GM04503 (cell line): ENCODE results near the gene MRPL22.
A peak's percentile ranks its signal among the peaks of the same experiment; 100 is the strongest.
"Not testable (repeated sequence)": the region's sequence is repeated elsewhere in the genome, so short reads cannot be mapped to it uniquely, and the experiment has no call there.

ENCODE experiments used
- DNase-seq: peaks from one replicate; pipeline ENCODE4 v3.0.0-alpha.2; 2012; ENCODE audit warnings: low read depth

The MRPL22 gene

GRCh38 chr5:154940772-154941620, at the start of gene MRPL22:
Gene MRPL22 (plus strand): TSS chr5:154941073. CDS start chr5:154941111, 38 bp downstream.
- DNase-seq, result peak; percentile 56

DNA sequence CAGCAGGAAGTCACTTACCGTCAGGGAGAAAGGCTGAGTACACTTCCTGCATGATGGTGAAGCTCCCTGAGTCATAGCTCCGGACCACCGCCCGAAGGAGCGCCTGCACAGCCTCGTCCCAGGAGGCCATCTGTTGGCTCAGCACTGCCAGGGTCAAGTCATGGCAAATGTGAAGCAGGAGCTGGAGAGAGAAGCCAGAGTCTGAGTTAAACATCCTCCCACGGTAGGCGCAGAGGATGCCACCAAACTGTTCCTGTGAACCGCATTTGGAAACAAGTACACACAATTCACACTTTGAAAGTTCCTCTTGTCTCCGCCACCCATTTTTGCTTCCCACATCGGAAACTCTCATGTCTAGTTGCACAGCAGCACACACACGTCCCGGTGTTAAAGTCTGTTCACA, 48.5 kb upstream of the MRPL22 start:
- DNase-seq, result no peak

GRCh38 chr5:154893381-154893780, 47.5 kb upstream of the MRPL22 start:
- no peak for DNase-seq

DNA sequence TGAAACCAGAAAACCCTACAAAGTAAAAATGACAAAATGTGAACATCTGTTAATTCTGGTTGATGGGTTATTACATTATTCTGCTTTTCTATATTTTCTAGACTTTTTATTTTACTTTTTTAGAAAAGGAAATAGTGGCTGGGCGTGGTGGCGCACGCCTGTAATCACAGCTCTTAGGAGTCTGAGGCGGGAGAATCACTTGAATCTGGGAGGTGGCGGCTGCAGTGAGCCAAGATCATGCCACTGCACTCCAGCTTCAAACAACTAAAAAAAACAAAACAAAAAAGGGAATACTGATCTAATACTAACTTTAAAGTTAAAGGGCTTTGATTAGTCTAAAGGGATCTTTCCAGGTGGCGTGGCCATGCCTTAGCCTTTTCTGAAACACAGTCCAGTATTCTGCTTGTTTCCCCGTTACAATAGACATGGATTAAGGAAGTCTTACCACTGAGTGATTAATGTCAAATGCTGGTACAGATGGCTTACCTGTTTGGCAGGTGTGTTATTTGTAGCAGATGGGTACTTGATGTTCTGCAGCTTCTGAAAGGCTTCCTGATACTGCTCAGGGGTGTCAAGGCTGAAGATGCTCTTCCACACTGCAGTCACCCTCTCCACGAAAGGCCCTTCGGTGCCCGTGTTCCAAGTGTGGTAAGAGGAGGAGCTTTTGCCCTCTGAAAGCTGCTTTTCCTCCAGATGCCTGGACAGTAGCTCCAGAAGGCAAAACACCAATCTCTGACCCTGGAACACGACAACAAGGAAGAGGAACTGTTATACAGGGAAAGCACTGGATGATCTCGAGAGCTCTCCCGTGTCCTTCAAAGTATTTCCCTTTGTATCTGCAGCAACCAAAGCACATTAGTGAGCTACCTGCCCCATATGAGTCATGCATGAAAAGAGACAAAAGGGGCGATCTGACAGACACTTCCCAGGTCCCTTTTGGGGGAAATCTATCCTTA, 45.0 kb upstream of the MRPL22 start:
- no peak for DNase-seq

GRCh38 chr5:154896562-154897165, 44.2 kb upstream of the MRPL22 start:
- no peak for DNase-seq

DNA sequence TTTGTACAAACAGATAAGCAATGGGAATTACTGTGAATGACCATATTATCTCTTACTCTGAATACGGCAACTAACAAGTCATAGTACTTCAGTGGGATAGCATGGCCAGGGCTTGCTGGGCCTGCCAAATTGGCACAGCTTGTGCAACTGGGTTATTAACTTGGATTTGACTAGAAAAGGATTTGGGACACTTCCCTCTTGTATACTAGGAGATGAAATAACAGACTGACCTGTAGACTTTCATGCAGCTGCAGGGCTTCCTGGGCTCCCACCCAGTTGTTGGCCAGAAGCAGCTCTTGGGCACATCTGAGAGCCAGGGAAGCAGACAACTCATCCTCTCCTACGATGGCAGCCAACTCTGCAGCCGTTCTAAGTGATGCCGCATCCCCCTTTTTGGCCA, 42.7 kb upstream of the MRPL22 start:
- no peak for DNase-seq

DNA sequence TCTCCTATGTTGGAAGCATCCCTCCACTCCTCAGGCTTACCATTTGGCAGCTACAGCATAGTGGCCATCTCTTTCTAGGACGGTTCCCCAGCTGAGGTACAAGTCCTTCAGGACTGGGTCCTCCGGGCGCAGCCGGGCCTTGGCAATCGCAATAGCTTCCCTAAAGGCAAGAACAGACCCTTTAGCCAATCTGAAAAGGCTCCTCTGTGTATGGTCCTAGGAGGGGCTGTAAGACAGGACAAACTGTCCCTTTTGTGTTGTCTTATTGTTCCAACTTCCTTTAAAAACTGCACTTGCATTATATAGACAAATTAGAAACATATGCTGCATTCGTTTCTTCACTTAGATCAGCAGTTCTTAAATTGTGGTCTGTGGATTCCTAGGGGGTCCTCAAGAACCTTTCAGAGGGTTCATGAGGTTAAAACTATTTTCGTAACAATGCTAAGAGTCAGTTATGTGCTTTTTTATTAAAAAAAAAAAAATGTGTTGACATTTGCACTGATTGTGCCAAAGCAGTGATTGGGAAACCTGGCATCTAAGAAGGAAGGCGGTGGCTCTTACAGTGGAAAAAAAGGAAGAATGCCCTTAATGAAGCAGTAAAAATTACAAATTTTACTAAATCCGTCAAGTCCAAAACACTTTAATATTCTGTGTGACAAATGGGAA, 41.6 kb upstream of the MRPL22 start:
- no peak for DNase-seq

GRCh38 chr5:154900066-154900465, 40.8 kb upstream of the MRPL22 start:
- no peak for DNase-seq

DNA sequence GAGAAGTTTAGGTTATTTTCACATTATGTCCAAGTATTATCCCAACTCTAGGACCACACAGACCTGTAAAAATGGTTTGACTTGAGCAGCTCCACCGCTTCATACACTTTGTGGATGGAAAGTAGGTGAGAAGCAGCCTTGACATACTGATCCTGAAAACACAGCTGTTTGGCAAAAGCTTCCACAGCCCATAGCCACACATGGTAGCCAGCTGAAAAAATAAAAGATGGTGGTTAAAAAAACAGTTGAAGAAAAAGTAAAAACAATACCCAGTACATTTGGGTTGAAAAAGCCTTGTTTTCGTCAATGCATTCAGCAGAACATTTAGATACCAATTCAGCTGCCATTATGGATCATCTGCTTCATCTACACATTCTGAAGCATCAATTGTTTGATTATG, 39.6 kb upstream of the MRPL22 start:
- no peak for DNase-seq

GRCh38 chr5:154901913-154902312, 39.0 kb upstream of the MRPL22 start:
- no peak for DNase-seq

DNA sequence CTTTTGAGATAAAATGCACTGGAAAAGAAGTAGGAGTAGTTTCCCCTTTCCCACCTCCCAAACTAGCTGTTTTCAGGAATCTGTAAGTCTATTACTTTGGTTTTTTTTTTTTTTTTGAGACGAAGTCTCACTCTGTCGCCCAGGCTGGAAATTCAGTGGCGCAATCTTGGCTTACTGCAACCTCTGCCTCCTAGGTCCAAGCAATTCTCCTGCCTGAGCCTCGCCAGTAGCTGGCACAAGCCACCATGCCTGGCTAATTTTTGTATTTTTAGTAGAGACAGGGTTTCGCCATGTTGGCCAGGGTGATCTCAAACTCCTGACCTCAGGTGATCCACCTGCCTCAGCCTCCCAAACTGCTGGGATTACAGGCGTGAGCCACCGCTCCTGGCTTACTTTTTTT, 35.3 kb upstream of the MRPL22 start:
- DNase-seq, result not testable (repeated sequence)

GRCh38 chr5:154916874-154917273, 24.0 kb upstream of the MRPL22 start:
- no peak for DNase-seq

DNA sequence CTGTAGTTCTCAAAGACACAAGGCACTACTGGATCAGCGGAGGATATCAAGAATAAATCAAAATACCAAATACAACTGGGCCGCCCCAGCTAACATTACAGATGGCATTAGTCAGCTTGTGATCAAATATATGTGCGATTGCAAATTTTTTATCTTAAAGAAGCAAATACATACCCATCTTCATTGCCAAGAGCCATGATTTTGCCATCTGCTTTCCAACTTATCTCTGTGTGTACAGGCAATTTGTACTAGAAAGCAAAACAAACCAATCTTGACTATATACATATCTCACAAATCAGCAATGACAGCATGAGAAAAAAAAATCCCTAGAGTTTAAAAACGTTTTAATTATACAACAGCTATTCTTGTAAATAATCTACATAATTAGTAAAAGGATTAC, 23.1 kb upstream of the MRPL22 start:
- DNase-seq, result no peak

DNA sequence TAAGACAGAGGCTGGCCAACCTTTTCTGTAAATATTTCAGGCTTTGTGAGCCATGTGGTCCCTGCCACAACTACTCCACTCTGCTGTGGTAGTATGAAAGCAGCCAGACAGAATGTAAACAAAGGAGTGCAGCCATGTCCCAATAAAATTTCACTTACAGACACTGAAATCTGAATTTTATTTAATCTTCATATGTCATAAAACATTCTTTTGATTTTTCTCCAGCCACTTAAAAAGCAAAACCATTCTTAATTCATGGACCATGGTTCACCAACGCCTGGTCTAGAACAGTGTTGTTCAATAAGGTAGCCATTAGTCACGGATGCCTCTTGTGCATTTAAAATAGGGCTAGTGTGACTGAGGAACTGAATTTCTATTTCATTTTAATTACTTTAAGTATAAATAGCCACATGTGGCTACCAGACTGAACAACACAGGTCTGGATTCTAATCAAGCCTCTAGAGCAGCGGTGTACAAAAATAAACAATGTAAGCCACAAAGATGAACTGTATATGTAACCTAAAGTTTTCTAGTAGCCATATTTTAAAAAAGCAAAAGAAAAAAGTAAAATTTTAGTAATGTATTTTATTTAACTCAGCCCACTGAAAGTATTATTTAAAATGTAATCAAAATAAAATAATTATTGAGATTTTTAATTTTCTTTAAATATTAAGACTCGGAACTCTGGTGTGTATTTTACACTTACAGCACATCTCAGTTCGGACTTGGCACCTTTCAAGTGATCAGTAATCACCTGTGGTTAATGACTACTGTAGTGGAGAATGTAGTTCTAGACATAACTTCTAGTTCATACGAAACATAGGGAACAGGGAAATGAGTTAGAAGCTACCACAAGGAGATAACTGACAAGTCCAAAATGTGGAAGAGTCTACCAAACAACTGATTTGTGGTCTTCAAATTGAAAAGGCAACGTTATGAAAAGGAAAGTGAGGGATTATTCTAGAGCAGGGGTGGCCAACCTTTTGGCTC, 17.1 kb upstream of the MRPL22 start:
- DNase-seq, result peak; percentile 42

DNA sequence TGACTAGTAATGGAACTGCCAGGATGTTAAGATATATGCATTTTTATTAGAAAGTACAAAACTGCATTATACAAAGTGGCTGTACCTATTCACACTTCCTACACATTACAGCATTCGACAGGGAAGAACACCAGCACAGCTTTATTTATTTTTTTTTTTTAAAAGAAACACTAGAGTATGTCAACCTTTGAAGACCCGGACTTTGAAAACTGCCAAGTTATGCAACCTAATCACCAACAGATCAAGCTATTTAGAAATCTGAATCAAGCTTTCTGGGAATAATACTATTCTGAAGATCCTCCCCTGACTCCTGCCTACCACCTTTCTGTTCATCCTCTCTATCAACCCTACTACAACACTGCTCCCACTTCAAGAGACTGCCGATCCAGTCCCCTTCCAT, 7.3 kb upstream of the MRPL22 start:
- DNase-seq, result no peak

DNA sequence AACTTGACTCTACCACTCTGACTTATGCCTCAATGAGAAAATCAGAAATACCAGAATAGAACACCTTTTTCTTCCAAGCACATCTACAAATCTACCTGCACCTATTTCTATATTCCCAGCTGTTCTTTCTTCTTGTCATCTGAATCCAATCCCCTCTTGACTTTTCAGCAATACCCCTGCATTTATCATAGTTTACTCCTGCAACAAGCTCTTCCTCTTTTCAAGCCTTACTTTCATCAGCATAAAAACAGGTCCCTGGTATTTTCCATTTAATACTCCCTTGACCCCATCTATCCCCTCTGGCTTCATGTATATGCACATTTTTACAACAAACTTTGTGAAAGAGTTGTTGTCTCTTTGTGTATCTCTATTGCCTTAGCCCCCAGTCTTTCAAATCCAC, 6.0 kb upstream of the MRPL22 start:
- DNase-seq, result no peak

- DNase-seq, result no peak
Measured at GRCh38 chr5:154937186-154937717, 3.6 kb upstream of the MRPL22 start.

- DNase-seq, result peak; percentile 21
Measured at GRCh38 chr5:154937718-154938466, 3.0 kb upstream of the MRPL22 start, which contains the start of gene GEMIN5. Gene GEMIN5 (minus strand): TSS chr5:154938211. CDS start chr5:154938133, 78 bp downstream.

- not testable (repeated sequence) for DNase-seq
Measured at GRCh38 chr5:154939387-154939786, 1.5 kb upstream of the MRPL22 start.

- DNase-seq, result no peak
Measured at GRCh38 chr5:154940375-154940771, 500 bp upstream of the MRPL22 start.
